ENCODE measurements around the gene FILIP1L.

Gene FILIP1L

GRCh38 chr3:100075851-100076730 is 38.2 kb downstream of the FILIP1L start:
- TF ChIP-seq, protein P1, sequence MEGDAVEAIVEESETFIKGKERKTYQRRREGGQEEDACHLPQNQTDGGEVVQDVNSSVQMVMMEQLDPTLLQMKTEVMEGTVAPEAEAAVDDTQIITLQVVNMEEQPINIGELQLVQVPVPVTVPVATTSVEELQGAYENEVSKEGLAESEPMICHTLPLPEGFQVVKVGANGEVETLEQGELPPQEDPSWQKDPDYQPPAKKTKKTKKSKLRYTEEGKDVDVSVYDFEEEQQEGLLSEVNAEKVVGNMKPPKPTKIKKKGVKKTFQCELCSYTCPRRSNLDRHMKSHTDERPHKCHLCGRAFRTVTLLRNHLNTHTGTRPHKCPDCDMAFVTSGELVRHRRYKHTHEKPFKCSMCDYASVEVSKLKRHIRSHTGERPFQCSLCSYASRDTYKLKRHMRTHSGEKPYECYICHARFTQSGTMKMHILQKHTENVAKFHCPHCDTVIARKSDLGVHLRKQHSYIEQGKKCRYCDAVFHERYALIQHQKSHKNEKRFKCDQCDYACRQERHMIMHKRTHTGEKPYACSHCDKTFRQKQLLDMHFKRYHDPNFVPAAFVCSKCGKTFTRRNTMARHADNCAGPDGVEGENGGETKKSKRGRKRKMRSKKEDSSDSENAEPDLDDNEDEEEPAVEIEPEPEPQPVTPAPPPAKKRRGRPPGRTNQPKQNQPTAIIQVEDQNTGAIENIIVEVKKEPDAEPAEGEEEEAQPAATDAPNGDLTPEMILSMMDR (IDR thresholded peaks at IDR 0.05; ENCODE audit: poor library complexity, severe bottlenecking) = no peak
- no peaks in the 10 kb centered on the region for H3K9me3 ChIP-seq (ENCODE audit: severe bottlenecking)
- no peaks in the 10 kb centered on the region for H3K36me3 ChIP-seq (ENCODE audit: low read depth)
- H3K4me3 ChIP-seq (ENCODE audit: severe bottlenecking) = no peak overlapping the region
- H3K27ac ChIP-seq (ENCODE audit: poor library complexity, severe bottlenecking) = no peak overlapping the region
- no peaks in the 10 kb centered on the region for H3K4me1 ChIP-seq (ENCODE audit: insufficient read depth, poor library complexity, severe bottlenecking)
- DNase-seq (ENCODE audit: low spot score) (no peak), ATAC-seq (ENCODE audit: low read depth) (no peak)
- no peaks in the 10 kb centered on the region for H3K27me3 ChIP-seq (ENCODE audit: insufficient read depth, poor library complexity, severe bottlenecking)

GRCh38 chr3:100075196-100075595 is 39.1 kb downstream of the FILIP1L start:
- H3K4me1 ChIP-seq (ENCODE audit: insufficient read depth, poor library complexity, severe bottlenecking) = peaks cover 5% of the 10 kb centered on the region
- ATAC-seq (ENCODE audit: low read depth) (no peak), DNase-seq (ENCODE audit: low spot score) (no peak)
- H3K27ac ChIP-seq (ENCODE audit: poor library complexity, severe bottlenecking) = no peak overlapping the region
- H3K27me3 ChIP-seq (ENCODE audit: insufficient read depth, poor library complexity, severe bottlenecking) = no peaks in the 10 kb centered on the region
- H3K9me3 ChIP-seq (ENCODE audit: severe bottlenecking) = no peaks in the 10 kb centered on the region
- TF ChIP-seq, protein P1 (IDR thresholded peaks at IDR 0.05; ENCODE audit: poor library complexity, severe bottlenecking) = no peak
- H3K4me3 ChIP-seq (ENCODE audit: severe bottlenecking) = no peak overlapping the region
- H3K36me3 ChIP-seq (ENCODE audit: low read depth) = no peaks in the 10 kb centered on the region

- Histone ChIP-seq H3K36me3 (ENCODE audit: low read depth) (no peaks in the 10 kb centered on the region), H3K27ac (ENCODE audit: poor library complexity, severe bottlenecking) (no peak overlapping the region), H3K27me3 (ENCODE audit: insufficient read depth, poor library complexity, severe bottlenecking) (no peaks in the 10 kb centered on the region), H3K4me1 (ENCODE audit: insufficient read depth, poor library complexity, severe bottlenecking) (peaks cover 8% of the 10 kb centered on the region), H3K9me3 (ENCODE audit: severe bottlenecking) (no peaks in the 10 kb centered on the region), H3K4me3 (ENCODE audit: severe bottlenecking) (no peak overlapping the region)
- no peak for DNase-seq (ENCODE audit: low spot score)
- TF ChIP-seq, protein P1 (IDR thresholded peaks at IDR 0.05; ENCODE audit: poor library complexity, severe bottlenecking) = no peak
- no peak for ATAC-seq (ENCODE audit: low read depth)
These were observed 40.5 kb downstream of the FILIP1L start for GRCh38 chr3:100073714-100074307.

GRCh38 chr3:100073049-100073713 is 41.1 kb downstream of the FILIP1L start:
- Histone ChIP-seq H3K27me3 (ENCODE audit: insufficient read depth, poor library complexity, severe bottlenecking) (no peaks in the 10 kb centered on the region), H3K27ac (ENCODE audit: poor library complexity, severe bottlenecking) (no peak overlapping the region), H3K9me3 (ENCODE audit: severe bottlenecking) (no peaks in the 10 kb centered on the region), H3K36me3 (ENCODE audit: low read depth) (no peaks in the 10 kb centered on the region), H3K4me3 (ENCODE audit: severe bottlenecking) (no peak overlapping the region), H3K4me1 (ENCODE audit: insufficient read depth, poor library complexity, severe bottlenecking) (peaks cover 8% of the 10 kb centered on the region)
- no peak for ATAC-seq (ENCODE audit: low read depth)
- no peak for DNase-seq (ENCODE audit: low spot score)
- TF ChIP-seq, protein P1 (IDR thresholded peaks at IDR 0.05; ENCODE audit: poor library complexity, severe bottlenecking) = no peak
